RKO (cell line): ENCODE results near the gene C16orf96.

Experiments used
- DNase-seq: peaks from one replicate; pipeline ENCODE4 v3.0.0-alpha.2; 2016; ENCODE audit warnings: low spot score

The C16orf96 gene

DNA sequence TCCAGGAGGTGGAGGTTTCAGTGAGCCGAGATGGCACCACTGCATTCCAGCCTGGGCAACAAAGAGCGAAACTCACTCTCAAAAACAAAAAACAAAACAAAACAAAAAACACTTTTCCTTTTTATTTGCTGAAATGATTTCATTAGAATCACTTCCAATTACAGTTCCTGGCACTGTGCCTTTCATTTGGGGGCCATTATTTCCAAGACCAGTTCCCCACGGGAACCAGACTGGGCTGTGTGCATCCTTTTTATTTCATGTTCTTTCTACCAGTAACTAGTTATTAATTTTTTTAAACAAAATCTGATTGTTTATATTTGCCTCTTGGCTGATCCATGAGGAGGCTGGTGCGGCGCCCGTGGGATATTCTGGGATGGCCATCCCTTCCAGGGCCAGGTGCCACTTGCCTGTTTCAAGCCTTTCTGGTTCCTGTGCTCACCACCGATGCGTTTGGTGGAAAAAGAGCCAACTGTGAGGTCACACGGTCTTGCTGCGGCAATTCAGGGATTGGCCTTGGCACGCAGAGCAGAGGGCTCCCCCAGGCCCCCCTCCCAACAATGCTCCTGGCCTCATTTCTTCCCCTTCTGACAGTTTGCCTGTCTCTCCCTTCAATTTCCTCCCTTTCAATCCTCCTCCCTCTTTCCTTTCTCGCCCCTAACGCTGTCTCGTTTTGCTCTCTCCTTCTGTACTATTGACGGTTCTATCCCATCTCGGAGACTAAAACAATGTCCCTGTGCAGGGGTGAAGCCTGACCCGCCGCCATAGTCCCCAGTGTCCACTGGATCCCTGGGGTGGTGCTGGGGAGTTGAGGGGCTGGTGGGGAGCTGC lies 45.1 kb downstream of the C16orf96 start:
- DNase-seq = no peak

DNA sequence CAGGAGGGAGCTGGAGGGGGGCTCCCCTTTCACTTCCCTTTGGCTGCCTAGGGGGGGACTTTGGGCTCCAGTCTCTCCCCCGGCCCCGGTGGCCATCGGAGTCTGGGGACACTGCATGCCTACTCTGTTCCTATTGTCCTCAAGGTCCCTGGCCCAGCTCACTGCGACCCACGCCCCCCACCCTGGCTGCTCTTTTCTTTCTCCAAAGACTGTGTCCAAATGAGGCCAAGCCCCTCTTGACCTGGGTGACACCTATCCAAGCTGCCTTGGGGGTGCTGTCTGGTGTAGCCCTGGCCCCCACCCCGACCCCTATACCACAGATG lies 45.7 kb downstream of the C16orf96 start:
- DNase-seq = no peak

DNA sequence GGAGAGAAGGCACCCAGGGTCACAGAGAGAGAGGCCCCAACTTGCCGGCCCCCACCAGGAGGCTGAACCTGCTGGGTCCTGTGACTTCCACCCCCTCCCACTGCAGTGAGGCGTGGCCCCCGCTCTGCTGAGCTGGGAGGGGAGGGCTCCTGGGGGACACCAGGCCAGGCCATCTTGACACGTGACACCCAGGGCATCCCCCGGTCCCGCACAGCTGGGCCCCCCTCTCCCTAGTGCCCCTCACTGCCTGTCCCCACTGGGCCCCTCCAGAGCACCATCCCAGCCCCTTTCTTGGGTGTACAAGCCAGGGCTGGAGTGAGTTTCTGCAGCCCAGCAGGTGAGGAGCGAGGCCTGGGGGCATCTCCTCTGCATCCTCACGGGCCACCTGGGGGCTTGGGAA lies 46.2 kb downstream of the C16orf96 start:
- no peak for DNase-seq

DNA sequence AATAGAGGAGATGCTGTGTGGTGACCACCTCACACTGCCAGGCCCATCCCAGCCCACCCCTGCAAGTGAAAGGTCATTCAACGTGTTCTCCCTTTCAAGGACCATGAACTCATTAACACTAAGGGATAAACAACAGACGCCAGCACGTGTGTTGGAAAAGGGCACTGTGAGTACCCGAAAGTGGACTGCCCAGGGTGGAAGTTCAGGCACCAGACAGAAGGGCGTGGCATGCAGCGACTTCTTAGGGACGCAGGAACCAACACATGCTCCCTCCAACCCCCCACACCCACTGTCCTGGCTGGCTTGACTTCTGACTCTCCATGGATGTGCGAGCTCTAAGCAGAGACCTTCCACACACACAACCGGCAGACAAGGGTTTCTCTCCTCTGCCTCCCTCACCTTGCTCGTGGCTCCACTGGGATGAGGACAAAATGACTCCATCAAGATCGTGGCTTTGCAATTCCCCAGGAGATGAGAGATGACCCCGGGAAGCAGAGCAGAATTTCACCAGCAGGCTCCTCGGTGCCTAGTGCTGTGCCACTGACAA lies 47.6 kb downstream of the C16orf96 start:
- no peak for DNase-seq

DNA sequence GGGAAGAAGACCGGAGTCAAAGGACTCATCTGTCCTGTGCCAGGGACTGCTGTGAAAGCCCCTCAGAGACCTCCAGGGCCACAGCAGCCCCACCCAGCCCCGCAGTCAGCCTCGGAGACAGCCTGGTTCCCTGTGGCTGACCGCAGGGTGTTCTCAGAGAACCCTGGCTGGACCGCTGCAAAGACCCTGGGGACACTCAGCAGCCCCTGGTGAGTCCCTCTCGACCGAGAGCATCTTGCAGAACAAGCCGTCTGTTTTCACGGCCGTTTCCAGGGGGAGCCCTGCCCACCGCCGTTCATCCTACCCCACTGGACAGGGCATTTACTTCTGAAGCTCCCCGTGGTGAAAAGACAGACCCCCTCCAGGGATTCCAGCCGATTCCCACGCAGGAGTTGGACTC lies 48.3 kb downstream of the C16orf96 start:
- DNase-seq = no peak

DNA sequence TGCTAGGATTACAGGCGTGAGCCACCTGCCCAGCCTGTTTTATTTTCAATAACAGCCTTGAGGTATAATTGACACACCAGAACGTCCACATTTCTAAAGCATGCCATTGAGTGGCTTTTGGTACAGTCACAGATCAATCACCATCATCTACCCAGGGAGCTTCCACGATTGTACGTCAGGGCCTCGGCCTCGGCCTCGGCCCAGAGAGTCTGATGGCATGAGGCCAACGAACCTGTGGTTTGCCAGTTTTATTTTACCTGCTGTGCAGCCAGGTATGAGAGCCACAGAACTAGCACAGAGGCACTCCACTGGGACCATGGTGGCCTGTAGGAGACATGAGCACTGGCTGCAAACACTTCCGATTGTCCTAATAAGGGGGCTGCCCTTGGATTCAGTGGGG lies 50.2 kb downstream of the C16orf96 start:
- DNase-seq = no peak

DNA sequence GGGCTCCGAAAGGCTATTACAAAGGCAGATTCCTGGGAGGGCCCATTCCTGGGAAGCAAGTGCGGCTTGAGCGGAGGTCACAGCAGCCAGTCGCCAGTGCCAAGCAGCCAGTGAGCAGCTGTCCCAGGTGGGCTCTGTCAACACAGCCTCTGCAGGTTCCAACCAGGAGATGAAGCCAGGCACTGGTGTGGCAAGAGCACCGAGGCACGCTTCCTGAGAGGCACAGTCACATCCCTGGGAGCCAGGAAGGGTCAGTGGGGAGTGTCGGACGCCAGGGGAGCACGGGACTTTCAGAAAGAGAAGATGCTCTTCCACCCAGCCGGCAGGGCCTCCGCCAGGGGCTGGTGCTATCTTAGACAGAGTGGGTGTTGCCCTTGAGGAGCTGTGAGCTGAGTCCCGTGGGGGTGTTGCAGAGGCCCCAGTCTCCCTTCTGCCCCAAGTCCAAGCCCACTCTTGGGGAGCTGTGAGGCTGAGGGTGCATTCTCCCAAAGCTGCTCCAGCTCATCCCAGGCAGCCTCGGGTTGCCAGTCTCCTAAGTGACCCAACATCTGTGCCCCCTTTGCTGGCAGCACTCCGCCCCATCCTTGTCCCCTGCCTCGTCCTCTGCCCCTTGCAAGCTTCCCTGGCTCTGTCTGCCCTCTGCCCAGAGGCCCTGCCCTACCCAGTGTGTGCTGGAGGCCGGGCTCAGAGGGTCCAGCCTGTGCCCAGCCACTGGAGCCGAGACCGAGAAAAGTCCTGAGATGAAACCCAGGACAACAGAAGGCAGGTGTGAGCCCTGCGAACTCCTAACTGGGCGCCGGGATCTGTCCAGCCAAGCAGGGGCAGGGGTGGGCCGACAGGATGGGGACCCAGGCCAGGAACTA lies 51.9 kb downstream of the C16orf96 start:
- no peak for DNase-seq

DNA sequence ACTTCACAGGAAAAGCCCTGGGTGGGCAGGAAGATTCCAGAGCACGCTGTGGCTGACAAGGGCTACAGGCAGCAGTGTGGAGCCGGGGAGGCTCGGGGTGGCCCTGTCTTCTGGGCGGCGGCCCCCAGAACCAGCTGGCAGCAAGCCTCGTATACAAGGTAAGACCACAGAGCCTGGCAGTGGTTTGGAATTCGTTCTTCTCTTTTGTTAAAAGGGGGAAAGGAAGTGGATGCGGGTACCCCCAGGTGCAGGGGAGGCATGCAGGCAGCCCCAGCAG lies 52.5 kb downstream of the C16orf96 start:
- no peak for DNase-seq

DNA sequence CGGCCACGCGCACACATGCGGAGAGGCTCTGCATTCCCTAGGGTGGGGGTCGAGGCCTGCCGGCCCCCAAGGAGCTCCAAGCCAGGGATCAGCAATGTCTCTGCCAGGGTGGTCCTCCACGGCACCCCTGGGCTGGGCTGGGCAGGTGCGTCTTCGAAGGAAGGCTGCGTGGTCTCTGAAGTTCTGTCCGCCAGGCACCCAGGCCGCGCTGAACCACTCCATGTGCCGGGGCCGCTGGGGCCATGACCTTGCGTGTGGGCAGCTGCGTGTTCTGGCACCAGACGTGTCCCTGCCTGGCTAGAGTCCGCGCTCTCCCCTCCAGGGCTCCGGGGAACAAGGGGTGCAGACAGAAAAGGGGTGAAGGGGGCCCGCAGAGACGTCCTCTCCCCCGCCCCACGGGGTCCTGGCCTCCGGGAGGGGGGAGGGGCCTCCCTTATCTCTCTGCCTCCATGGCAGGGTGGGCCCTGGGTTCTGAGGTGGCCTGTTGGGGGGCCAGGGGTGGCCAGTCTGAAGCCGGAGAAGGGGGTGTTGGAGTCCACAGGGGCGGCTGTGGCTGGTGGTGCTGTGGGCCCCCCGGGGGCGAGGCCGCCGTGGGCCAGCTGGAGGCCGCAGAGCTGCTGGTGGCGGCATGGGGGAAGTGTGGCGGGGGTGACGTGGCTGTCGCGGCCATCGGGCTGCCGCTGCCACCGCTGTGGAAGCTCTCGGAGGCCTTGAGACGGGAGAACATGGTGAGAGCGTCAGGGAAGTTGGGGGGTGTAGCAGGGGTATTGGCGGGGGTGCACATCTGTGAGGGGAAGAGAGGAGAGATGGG lies 53.3 kb downstream of the C16orf96 start:
- no peak for DNase-seq

DNA sequence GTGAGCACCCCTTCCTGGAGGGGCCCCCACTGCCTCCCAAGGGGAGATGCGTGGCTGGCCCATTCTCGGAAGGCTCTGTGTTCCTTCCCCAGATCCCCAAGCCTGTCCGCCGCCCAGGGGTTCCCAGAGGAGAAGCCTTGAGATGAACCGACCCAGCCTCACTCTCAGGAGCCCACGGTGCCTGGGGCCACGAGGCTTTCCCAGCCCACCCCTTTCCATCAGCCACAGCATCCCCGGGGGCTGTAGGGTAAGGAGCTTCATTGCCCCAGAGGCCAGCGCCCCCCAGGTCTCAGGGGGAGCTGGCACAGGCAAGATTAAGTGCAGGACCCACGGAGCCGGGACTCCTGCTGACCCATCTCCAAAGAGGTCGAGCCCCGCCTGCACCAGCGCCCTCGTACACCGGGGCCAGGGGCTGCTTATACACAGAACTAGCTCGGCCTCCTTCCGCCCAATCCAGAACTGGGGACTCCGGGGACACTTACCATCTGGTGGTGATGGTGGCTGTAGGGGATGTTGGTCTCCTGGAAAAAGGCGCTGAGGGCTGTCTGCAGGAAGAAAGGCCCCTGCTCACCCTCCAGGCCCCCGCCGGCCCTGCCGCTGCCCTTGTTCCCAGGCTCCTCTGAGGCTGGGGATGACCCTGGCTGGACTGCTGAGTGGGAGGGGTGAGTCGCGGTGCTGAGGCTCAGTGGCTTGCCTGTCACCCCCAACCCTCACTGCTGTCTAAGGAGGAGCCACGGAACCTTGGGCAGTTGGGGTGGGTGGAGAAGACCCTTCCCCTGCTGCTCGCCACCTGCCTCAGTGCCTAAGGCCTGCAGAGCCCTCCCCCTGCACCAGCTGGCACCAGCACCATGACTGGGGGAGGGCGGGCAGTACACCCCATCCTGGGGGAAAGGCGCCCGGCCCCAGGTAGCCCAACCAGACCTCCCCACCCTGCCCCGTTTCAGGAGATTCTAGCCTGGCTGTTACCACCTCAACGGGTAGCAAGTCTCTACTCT lies 54.2 kb downstream of the C16orf96 start:
- DNase-seq = no peak

DNA sequence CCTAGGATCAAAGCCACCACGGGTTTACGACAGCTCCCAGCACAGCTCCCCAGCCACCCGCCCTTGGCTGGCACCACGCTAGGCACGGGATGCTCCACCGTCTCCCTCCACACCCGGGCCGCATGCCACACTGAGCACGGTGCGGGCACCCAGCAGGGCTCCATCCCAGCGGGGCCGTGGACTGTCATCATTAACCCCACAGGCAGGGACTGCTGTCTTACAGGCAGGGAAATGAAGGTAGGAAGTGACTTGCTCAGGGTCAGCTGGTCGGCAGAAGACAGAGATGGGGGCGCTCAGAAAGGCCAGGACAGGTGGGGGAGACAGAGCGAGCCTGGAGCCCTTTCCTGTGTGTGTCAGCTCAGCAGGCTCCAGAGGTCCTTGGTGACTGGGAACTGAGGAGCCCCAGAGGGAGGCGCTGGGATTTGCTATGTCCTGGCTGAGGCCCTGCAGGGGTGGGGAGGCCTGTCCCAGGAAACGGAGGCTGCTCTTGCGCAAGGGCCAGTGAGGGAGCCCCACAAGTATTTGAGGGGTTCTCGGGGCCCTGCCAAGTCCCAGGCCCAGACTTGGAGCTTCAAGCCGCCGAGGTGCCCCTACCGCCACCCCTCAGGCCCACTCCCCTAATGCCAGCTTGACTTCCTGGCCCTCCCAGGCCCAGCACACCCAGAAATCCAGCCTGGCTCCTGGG lies 55.3 kb downstream of the C16orf96 start:
- no peak for DNase-seq

DNA sequence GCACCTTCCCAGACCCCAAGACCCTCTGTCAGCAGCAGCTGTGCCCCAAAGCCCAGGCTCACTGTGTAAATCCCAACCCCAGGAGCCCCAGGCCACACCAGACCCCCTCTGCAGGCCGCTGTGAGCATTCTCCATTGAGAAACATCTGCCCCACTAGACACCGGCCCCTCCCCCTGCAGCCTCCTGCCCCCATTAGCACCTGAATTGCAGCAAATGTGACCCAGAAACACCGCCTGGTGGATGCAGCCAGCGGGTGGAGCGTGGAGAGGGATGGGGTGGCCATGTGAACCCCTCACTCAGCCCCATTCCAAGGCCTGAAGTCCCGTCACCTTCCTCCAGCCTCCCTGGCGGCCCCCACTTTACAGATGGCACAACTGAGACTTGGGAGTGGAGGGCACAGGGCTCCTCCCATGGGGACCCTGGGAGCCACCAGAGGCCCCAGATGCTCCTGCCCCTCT lies 56.4 kb downstream of the C16orf96 start:
- no peak for DNase-seq

DNA sequence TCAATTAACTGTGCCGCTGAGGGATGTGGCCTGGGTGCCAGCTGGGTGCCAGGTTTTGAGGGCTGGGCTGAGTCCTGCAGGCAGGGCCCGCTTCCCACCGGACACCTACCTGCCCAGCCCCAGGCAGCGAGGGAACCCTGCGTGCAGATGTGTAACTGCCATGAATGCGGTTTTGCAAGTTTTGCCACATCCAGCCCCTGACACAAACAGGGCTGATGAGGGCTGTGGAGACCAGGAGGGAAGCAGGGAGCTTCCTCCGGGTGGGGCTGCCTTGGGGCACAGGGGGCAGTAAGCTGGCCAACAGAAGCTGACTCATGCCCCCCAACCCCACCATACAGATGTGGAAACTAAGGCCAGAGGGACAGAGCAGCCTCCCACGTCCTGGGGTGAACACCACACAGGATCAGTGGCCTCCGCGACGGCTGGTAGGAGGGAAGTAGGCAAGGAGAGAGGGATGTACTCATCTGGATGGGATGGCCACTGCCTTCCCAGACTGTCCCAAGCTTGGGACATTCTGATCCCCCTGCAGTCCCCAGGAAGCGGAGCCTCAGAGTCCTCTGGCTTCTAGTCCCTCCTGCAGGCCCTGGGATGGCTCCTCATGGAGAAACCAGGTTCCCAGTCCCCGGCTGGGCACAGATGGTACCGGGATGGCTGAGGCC lies 57.0 kb downstream of the C16orf96 start:
- no peak for DNase-seq

DNA sequence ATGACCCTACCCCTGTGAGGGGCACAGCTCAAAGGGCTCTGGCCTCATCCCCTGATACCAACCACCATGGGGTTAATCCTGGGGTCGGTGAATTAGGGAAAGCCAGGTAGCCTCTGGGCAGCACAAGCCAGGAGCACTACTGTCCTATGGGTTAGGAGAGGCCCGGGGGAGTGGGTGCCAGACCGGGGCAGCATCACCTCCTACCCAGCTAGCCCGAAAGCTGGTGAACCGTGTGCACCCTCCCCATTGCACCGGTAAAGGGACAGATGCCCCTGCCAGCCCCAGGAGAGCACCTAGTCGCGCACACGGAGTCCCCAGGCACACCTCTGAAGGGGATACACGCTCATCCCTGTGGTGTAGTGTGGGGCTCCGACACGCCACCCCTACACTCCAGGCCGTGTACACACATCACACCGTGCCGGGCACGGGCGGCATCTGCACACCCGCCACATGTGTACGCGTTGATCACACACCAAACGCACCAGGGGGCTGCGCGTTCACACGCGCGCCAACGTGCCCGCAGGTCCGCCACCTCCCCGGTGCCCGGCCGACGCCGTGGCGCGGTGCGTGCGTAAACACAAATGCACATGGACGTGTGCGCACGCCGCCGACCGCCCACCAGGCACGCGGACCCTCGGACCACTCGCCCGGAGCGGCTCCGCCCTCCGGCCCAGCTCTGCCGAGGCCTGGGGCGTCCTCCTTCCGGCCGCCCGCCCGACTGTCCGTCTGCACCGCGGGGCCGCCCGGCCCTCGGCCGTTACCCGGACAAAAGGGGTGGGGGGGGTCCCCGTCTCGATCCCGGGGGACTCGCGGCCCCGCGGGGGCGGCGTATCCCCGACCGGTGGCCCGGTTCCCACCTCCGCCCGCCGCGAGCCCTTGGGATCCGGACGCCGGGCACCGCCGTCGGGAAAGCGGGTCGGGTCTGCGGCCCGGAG lies 57.8 kb downstream of the C16orf96 start:
- DNase-seq = peak; percentile 46

DNA sequence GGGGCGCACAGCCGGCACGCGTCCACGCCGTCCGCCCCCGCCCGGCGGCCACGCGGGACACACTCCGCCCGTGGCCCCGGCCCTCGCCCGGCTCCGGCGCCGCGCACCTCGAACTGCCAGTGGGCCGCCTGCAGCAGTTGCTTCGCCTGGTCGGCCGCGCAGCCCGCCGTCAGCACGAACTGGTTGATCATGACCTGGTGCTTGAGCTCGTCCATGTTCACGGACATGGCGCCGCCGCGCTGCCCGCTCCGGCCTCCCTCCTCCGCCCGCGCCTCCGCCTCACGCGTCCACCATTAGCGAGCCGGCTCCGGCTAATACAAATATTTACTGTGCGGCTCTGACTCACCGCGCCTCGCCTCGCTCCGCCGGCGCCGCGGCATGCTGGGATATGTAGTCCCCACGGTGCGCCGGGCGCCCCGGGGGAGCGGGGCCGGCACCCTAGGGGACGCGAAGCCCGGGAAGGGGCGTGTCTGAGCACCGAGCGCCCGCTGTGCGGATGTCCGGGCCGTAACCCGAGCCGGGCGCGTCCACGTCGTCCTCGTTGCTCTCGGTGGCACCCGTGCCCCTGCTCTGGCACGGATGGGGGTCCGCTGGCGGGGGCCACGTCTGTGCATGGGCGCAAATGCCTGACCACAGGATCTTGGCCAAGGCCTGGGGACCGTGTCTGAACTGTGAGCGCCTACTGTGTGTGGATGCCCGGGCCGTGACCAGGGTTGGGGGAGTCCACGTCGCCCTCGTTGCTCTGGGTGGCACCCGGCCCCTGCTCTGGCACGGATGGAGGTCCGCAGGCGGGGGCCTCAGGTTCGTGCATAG lies 58.6 kb downstream of the C16orf96 start, which contains the start of gene UBALD1:
Gene UBALD1 (minus strand): TSS at position 318 of the 813 bp plus-strand sequence. CDS start 91 bp downstream, at position 227.
- DNase-seq = peak; percentile 94

DNA sequence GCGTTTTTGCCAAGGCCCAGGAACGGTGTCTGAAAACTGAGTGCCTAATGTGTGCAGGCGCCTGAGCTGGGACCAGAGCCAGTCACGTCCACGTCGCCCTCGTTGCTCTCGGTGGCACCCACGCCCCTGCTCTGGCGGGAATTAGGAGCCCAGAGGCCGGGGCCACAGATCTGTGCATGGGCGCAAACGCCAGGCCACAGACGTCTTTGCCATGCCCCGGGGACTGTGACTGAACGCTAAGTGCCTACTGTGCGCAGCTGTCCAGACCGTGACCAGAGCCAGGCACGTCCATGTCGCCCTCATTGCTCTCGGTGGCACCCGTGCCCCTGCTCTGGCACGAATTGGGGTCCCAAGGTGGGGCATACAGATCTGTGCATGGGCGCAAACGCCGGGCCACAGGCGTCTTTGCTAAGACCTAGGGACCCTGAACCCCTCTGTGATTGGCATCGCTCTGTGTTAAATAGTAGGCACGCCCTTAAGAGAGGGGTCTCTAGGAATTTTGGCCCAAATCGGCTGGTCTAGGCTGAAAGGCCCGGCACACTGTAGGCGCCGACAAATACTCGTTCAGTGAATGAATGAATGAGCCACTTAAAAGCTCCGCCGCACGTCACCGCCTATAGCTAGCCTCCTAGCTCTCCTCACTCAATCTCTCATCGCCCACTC lies 59.4 kb downstream of the C16orf96 start:
- no peak for DNase-seq
